Panc1 (cell line): ENCODE results near the gene DPY19L1. TPM values are rescaled to one million over a fixed set of nuclear protein-coding genes. Genes with fewer than 3 reads are reported as not detected.

Experiments
- ATAC-seq: fragments of 200-7000 bp; cut with Tn5 transposase; 2 replicates; pipeline ENCODE4 v1.9.1; 2020; ENCODE audit warnings: mild to moderate bottlenecking, moderate library complexity
- BruUV-seq: library from RNA; stranded (reverse); fragments of 400-500 nt; replicated peaks from 2 replicates; lab custom pipeline; 2021; lab: Mats Ljungman, UMichigan
- CTCF ChIA-PET: fragments of 300-600 bp; sonication (Branson Sonifier 250); formaldehyde crosslinking; loops from one replicate; lab custom pipeline; 2022; ENCODE audit warnings: antibody characterized with exemption; lab: Charles Lee
- POLR2A ChIA-PET: fragments of 300-600 bp; sonication (Branson Sonifier 250); formaldehyde crosslinking; loops from one replicate; lab custom pipeline; 2022; ENCODE audit warnings: antibody characterized with exemption; lab: Charles Lee
- DNase-seq: peaks from one replicate; pipeline ENCODE4 v3.0.0-alpha.2; 2010; ENCODE audit warnings: low read depth, low spot score
- H3K27ac ChIP-seq: 2 replicates; pipeline ENCODE4 v1.5.1; 2011; ENCODE audit warnings: mild to moderate bottlenecking, low read length, inconsistent platforms
- H3K27me3 ChIP-seq: fragments of 200-500 bp; sonication (Bioruptor generic); 2 replicates; pipeline ENCODE4 v1.6.0; 2014; ENCODE audit warnings: low read length, inconsistent platforms; ENCODE audit not compliant: control insufficient read depth, insufficient read depth
- H3K36me3 ChIP-seq: fragments of 200-500 bp; sonication (Bioruptor generic); 2 replicates; pipeline ENCODE4 v1.5.1; 2014; ENCODE audit warnings: inconsistent platforms, mild to moderate bottlenecking, low read length, moderate library complexity; ENCODE audit not compliant: control insufficient read depth, insufficient read depth
- H3K4me1 ChIP-seq: 2 replicates; pipeline ENCODE4 v1.5.1; 2011; ENCODE audit warnings: inconsistent platforms, mild to moderate bottlenecking, low read length, moderate library complexity; ENCODE audit not compliant: control insufficient read depth, insufficient read depth
- H3K4me3 ChIP-seq, 2 experiments: 2 replicates each; pipeline ENCODE4 v1.5.1; 2011 to 2012; ENCODE audit warnings: low read depth in 2 of 2, low read length in 2 of 2, mild to moderate bottlenecking in 2 of 2, inconsistent platforms in 1 of 2, moderate library complexity in 1 of 2
- H3K9me3 ChIP-seq: fragments of 200-500 bp; sonication (Bioruptor generic); 2 replicates; pipeline ENCODE4 v1.5.1; 2014; ENCODE audit warnings: low read depth, mild to moderate bottlenecking, inconsistent platforms, low read length, moderate library complexity; ENCODE audit not compliant: control insufficient read depth, insufficient read depth
- POLR2AphosphoS5 ChIP-seq: IDR thresholded peaks from 2 replicates; pipeline ENCODE4 v1.6.1; 2012; ENCODE audit warnings: mild to moderate bottlenecking, low read depth, low read length, moderate library complexity
- SIN3A ChIP-seq: IDR thresholded peaks from 2 replicates; pipeline ENCODE4 v1.6.1; 2012; ENCODE audit warnings: low read depth, mild to moderate bottlenecking, low read length, moderate library complexity, borderline replicate concordance; ENCODE audit not compliant: insufficient read depth
- TCF7L2 ChIP-seq: IDR thresholded peaks from 2 replicates; pipeline ENCODE4 v1.6.1; 2011; ENCODE audit warnings: mild to moderate bottlenecking, low read depth, low read length, inconsistent platforms
- in situ Hi-C: cut with HindIII; loops from 2 replicates; pipeline ENCODE4 v1.10.0; 2016; ENCODE audit warnings: low sequenced_read_pairs, low pct_unique_long_range_greater_than_20kb
- intact Hi-C: fragments of 100-400 bp; cut with micrococcal nuclease; formaldehyde crosslinking; loops from one replicate; pipeline ENCODE4 v1.10.0; 2022; ENCODE audit not compliant: unreplicated experiment
- total RNA-seq: library from RNA; stranded (reverse); gene quantifications from one replicate; pipeline ENCODE4 v1.2.1, GENCODE V29; 2021; ENCODE audit not compliant: unreplicated experiment
- TF ChIP-seq, protein P1 (sequence below): fragments of 450-650 bp; IDR thresholded peaks from 2 replicates; pipeline ENCODE4 v1.5.1; 2017; ENCODE audit warnings: mild to moderate bottlenecking
- TF ChIP-seq, protein P2 (sequence below), 2 experiments: IDR thresholded peaks; 2 replicates each; pipeline ENCODE4 v1.6.1; 2011 to 2012; ENCODE audit warnings: low read depth in 2 of 2, control low read depth in 1 of 2, low read length in 1 of 2, mild to moderate bottlenecking in 1 of 2, moderate library complexity in 1 of 2; ENCODE audit not compliant: insufficient read depth in 1 of 2

Gene DPY19L1
- total RNA-seq, 1 experiment from 2014 or later: 103 TPM

DNA sequence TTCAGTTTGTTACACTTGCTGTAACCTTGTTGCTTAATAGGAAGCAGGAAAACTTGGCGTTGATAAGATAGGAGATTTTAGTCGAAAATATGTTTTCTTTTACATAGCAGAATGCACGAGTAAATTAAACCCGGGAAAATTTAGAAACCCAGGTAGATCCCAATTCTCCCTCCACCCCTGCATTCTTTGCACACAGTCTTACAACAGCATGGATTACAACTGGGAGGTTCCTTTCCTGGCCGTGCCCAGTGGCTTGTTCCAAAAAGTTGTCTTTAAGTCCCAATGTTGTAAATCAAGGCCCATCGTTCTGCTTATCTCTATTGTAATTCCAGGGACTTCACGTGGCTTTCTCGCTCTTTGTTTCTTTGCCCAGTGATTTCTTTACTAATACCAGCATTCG lies 1.1 kb upstream of the DPY19L1 start:
- no peak for ATAC-seq
- H3K27ac ChIP-seq: peak overlapping the region; percentile 89
- no peaks in the 10 kb centered on the region for H3K27me3 ChIP-seq
- no peaks in the 10 kb centered on the region for H3K9me3 ChIP-seq
- BruUV-seq: TSS peak; percentile 95
- H3K4me3 ChIP-seq: peak overlapping the region; percentile 65 to 71
- in situ Hi-C loops (no loop called here), intact Hi-C loops (loop anchor here (10.0 kb wide), 2 partner anchors 294 to 714 kb away; no protein-coding TSS in a partner anchor)
- H3K36me3 ChIP-seq: no peaks in the 10 kb centered on the region; the same call in 1 of the 2 replicates
- CTCF ChIA-PET: no interaction called here
- peaks cover 23% of the 10 kb centered on the region for H3K4me1 ChIP-seq
- no peak for DNase-seq
- TF ChIP-seq SIN3A (no peak), POLR2AphosphoS5 (no peak), TCF7L2 (no peak)
- TF ChIP-seq, protein P1, sequence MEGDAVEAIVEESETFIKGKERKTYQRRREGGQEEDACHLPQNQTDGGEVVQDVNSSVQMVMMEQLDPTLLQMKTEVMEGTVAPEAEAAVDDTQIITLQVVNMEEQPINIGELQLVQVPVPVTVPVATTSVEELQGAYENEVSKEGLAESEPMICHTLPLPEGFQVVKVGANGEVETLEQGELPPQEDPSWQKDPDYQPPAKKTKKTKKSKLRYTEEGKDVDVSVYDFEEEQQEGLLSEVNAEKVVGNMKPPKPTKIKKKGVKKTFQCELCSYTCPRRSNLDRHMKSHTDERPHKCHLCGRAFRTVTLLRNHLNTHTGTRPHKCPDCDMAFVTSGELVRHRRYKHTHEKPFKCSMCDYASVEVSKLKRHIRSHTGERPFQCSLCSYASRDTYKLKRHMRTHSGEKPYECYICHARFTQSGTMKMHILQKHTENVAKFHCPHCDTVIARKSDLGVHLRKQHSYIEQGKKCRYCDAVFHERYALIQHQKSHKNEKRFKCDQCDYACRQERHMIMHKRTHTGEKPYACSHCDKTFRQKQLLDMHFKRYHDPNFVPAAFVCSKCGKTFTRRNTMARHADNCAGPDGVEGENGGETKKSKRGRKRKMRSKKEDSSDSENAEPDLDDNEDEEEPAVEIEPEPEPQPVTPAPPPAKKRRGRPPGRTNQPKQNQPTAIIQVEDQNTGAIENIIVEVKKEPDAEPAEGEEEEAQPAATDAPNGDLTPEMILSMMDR: no peak
- TF ChIP-seq, protein P2, sequence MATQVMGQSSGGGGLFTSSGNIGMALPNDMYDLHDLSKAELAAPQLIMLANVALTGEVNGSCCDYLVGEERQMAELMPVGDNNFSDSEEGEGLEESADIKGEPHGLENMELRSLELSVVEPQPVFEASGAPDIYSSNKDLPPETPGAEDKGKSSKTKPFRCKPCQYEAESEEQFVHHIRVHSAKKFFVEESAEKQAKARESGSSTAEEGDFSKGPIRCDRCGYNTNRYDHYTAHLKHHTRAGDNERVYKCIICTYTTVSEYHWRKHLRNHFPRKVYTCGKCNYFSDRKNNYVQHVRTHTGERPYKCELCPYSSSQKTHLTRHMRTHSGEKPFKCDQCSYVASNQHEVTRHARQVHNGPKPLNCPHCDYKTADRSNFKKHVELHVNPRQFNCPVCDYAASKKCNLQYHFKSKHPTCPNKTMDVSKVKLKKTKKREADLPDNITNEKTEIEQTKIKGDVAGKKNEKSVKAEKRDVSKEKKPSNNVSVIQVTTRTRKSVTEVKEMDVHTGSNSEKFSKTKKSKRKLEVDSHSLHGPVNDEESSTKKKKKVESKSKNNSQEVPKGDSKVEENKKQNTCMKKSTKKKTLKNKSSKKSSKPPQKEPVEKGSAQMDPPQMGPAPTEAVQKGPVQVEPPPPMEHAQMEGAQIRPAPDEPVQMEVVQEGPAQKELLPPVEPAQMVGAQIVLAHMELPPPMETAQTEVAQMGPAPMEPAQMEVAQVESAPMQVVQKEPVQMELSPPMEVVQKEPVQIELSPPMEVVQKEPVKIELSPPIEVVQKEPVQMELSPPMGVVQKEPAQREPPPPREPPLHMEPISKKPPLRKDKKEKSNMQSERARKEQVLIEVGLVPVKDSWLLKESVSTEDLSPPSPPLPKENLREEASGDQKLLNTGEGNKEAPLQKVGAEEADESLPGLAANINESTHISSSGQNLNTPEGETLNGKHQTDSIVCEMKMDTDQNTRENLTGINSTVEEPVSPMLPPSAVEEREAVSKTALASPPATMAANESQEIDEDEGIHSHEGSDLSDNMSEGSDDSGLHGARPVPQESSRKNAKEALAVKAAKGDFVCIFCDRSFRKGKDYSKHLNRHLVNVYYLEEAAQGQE (IDR thresholded peaks at IDR 0.05; ENCODE audit: insufficient read depth in 1 of 2, low read depth in 2 of 2, low read length in 1 of 2): no peak
- POLR2A ChIA-PET: no interaction called here

DNA sequence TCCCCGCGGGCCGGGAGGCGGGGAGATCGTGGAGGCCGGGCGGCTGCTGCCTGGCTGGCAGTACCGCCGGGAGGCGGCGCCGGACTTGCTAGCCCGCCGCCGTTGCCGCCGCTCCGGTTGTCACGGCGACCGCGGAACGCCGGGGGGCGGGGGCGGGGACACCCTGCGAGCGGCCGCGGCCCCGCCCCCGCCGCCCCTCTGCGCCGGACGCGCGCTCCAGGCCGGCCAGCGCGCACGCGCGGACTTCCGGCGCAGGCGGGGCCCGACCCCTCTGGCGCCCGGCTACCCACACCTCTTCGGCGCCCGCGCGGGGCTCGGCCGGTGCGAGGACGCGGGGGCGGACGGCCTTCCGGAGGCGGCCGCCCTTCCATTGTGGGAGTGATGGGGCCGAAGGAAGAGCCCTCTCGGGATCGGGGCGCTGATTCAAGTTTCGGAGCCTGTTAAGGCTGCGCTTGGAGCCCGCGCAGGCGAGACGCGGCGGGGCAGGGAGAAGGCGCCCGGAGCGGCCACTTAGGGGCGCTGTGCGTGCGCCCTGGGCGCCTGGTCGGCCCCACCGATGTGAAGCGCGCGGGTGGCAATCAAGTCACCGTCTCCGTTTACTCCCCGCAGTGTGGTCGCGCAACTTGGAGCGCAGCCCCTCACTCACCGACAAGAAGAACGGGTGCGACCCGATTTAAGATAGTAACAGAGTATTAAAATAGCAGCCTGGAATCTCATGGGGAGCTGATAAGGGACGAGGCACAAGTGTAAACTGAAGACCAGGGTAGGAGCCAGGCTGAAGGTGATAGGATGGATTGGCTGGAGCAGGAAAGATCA lies 449 bp upstream of the DPY19L1 start:
- DNase-seq: no peak
- no TSS peak for BruUV-seq
- peak overlapping the region; percentile 89 for H3K27ac ChIP-seq
- ChIA-PET POLR2A (no interaction called here), CTCF (interaction anchor here (0.6 to 0.7 kb wide), 4 partner anchors 19 to 695 kb away, joined by 4 to 9 read pairs (median 6); no protein-coding TSS in a partner anchor)
- in situ Hi-C loops (no loop called here), intact Hi-C loops (loop anchor here (10.0 kb wide), 2 partner anchors 293 to 713 kb away; no protein-coding TSS in a partner anchor)
- TF ChIP-seq POLR2AphosphoS5 (peak; percentile 84), TCF7L2 (peak; percentile 52; the same call in 1 of the 2 replicates), SIN3A (no peak)
- TF ChIP-seq, protein P2 (IDR thresholded peaks at IDR 0.05; ENCODE audit: insufficient read depth in 1 of 2, low read depth in 2 of 2, low read length in 1 of 2): no peak
- TF ChIP-seq, protein P1: peak; percentile 99
- H3K4me3 ChIP-seq: peak overlapping the region; percentile 71 to 90
- H3K9me3 ChIP-seq: no peaks in the 10 kb centered on the region
- H3K4me1 ChIP-seq: peaks cover 23% of the 10 kb centered on the region
- peak; percentile 94 for ATAC-seq
- no peaks in the 10 kb centered on the region; the same call in 1 of the 2 replicates for H3K36me3 ChIP-seq
- no peaks in the 10 kb centered on the region for H3K27me3 ChIP-seq
